ENCODE measurements around the gene SENP3.

The SENP3 gene

GRCh38 chr17:7557147-7557764, 4.5 kb upstream of the SENP3 start:
- DNase-seq, result no peak

DNA sequence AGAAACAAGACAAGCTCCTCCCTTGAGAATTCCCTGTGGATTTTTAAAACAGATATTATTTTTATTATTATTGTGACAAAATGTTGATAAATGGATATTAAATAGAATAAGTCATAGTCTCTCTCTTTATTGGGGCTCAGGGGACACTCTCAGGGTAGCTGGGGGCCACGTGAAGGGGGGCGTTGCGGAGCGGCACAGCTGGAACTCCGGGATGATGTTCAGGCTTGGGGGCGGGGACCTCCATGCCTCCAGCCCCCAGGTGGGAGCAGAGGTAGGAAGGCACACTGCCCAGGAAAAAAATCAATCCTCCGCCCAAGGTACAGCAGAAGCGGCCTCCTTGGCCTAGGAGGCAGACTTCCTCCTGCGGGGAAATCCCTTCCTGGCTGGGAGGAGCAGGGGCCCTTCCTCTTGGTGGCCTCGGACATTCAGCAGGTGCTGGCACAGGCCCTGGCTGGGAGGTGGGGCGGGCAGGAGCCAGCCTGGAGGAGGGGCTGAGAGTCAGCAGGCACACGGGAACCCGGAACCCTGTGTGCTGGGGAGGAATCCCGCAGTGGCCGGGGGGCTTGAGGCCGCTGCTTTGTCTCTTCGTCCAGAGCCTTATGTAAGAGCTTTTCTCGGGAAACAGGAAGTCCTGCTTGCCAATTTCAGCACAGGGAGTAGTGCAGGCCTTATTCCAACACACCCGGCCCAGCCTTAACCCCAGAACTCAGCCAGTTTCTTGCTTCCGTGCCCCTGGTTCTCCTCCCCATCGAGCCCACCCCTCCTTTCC, 3.8 kb upstream of the SENP3 start:
- DNase-seq, result peak; percentile 31

- no peak for DNase-seq
Observed at GRCh38 chr17:7558544-7559319, 3.0 kb upstream of the SENP3 start, which contains the start of gene TNFSF13. Gene TNFSF13 (plus strand): TSS chr17:7558750. CDS start chr17:7559040, 290 bp downstream.

GRCh38 chr17:7559320-7560171, 2.2 kb upstream of the SENP3 start:
- no peak for DNase-seq

- DNase-seq, result peak; percentile 67
Observed at GRCh38 chr17:7560172-7561027, 1.3 kb upstream of the SENP3 start.

- DNase-seq, result peak; percentile 87
Observed at GRCh38 chr17:7561028-7561575, 617 bp upstream of the SENP3 start.

DNA sequence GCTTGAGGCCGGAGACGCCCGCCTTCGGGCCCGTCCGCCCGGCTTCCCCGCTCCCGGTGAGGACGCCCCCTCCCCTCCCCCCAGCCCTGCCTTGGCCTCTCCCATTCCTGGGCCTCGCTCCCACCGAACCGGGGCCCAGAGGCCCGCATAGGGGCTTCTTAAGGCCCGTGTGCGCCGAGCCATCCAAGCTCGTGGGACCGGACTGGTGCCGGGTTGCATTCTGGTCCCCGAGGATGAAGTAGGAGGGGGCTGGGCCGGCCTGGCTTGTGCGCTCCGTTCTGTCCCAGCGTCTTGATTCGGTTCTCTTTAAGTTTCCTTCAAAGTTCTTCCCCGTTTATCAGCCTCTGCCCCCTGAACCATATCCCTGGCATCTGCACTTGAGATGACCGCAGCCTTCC, 488 bp downstream of the SENP3 start:
- no peak for DNase-seq

DNA sequence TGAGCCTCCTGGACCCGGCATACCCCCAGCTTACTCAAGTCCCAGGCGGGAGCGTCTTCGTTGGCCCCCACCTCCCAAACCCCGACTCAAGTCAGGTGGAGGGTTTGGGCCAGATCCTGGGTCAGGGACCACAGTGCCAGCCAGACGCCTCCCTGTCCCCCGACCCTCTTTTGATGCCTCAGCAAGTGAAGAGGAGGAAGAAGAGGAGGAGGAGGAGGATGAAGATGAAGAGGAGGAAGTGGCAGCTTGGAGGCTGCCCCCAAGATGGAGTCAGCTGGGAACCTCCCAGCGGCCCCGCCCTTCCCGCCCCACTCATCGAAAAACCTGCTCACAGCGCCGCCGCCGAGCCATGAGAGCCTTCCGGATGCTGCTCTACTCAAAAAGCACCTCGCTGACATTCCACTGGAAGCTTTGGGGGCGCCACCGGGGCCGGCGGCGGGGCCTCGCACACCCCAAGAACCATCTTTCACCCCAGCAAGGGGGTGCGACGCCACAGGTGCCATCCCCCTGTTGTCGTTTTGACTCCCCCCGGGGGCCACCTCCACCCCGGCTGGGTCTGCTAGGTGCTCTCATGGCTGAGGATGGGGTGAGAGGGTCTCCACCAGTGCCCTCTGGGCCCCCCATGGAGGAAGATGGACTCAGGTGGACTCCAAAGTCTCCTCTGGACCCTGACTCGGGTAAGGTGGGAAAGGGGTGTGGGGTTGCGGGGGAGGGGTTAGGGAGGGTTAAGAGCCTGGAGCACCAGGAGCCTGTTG, 1.6 kb downstream of the SENP3 start:
- no peak for DNase-seq

- no peak for DNase-seq
Observed at GRCh38 chr17:7569571-7569970, 7.9 kb downstream of the SENP3 start.

DNA sequence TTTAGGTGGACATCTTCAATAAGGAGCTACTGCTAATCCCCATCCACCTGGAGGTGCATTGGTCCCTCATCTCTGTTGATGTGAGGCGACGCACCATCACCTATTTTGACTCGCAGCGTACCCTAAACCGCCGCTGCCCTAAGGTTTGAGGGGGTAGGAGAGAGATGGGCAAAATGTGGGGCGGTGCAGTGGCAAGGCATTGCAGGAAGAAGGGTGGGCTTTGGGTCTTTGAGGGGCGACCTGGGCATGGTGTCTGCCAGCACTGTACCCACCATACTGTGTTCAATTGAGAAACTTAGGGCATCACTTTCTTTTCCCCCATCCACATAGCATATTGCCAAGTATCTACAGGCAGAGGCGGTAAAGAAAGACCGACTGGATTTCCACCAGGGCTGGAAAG, 8.6 kb downstream of the SENP3 start:
- DNase-seq, result no peak

GRCh38 chr17:7572338-7572587, 10.5 kb downstream of the SENP3 start:
- no peak for DNase-seq

GRCh38 chr17:7572588-7573323, 11.0 kb downstream of the SENP3 start:
- DNase-seq, result peak; percentile 100

- peak; percentile 95 for DNase-seq
Observed at GRCh38 chr17:7573324-7574080, 11.8 kb downstream of the SENP3 start.

DNA sequence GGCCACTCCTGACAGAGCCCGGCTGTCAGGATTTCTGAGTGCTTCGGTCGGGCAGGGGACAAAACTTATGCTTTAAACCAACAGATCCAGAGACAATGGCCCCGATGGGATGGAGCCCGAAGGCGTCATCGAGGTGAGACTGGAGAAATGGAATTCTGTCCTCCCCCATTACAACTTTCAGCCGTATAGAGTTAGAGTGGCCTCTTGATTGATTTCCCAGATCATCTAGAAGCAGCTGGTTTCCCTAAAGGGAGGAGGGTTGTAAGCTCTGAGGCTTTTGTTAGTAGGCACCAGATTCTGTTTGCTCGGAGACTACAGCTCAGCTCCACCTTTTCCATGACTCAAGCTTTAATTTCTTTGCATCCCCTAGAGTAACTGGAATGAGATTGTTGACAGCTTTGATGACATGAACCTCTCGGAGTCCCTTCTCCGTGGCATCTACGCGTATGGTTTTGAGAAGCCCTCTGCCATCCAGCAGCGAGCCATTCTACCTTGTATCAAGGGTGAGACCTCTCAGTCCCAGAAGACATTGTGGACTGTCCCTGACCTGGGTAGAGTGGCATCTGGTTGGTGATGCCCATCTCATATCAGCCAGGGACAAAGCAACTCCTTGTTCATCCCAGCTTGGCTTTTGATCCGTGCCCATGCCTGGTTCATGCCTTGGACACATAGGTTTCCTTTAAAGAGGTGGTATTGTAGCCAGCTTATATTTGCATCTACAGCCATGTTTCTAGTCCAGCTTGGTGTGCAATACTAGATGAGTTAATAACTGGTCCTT, 12.6 kb downstream of the SENP3 start:
- peak; percentile 23 for DNase-seq

- no peak for DNase-seq
Observed at GRCh38 chr17:7575481-7575883, 13.8 kb downstream of the SENP3 start.

DNA sequence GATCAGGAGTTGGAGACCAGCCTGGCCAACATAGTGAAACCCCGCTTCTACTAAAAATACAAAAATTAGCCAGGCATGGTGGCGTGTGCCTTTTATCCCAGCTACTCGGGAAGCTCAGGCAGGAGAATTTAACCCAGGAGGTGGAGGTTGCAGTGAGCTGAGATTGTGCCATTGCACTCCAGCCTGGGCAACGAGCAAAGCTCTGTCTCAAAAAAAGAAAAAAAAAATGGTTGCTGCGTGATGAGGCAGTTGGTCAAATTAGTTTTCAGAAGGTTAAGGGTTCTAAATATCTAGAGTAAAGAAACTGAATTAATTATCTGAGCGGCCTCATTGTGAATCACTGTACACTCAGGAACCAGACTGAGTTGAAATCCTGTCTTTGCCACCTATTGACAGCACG, 14.2 kb downstream of the SENP3 start:
- no peak for DNase-seq

- peak; percentile 25 for DNase-seq
Observed at GRCh38 chr17:7576432-7576937, 14.8 kb downstream of the SENP3 start.

All from CD4-positive, alpha-beta T cell treated with Interleukin-17A for 1 hour (primary cell).